H7 (cell line): ENCODE data around the gene MCM5. TPM values are rescaled to one million over a fixed set of nuclear protein-coding genes. Genes with fewer than 3 reads are reported as not detected.
"Not testable (repeated sequence)": the region's sequence is repeated elsewhere in the genome, so short reads cannot be mapped to it uniquely, and the experiment has no call there.

ENCODE experiments used
- DNase-seq: peaks from one replicate; pipeline ENCODE4 v3.0.0; 2012
- H3K27me3 ChIP-seq: 2 replicates; pipeline ENCODE4 v1.6.0; 2011; ENCODE audit warnings: mild to moderate bottlenecking, low read length; ENCODE audit not compliant: control insufficient read depth, insufficient read depth
- H3K36me3 ChIP-seq: replicated peaks from 2 replicates; pipeline ENCODE4 v1.5.1; 2011; ENCODE audit warnings: low read length; ENCODE audit not compliant: control insufficient read depth, insufficient read depth
- H3K4me3 ChIP-seq: 2 replicates; pipeline ENCODE4 v1.5.1; 2011; ENCODE audit warnings: low read depth, mild to moderate bottlenecking, control low read depth, low read length, moderate library complexity; ENCODE audit not compliant: insufficient read depth
- total RNA-seq: library from RNA; depleted of rRNA; stranded (reverse); fragments of >200 nt; shearing (Covaris generic); gene quantifications from 2 replicates; pipeline ENCODE4 v1.2.3, GENCODE V29; 2014; rRNA removed

The MCM5 gene
- total RNA-seq, 1 experiment from 2014 or later = 322 TPM

DNA sequence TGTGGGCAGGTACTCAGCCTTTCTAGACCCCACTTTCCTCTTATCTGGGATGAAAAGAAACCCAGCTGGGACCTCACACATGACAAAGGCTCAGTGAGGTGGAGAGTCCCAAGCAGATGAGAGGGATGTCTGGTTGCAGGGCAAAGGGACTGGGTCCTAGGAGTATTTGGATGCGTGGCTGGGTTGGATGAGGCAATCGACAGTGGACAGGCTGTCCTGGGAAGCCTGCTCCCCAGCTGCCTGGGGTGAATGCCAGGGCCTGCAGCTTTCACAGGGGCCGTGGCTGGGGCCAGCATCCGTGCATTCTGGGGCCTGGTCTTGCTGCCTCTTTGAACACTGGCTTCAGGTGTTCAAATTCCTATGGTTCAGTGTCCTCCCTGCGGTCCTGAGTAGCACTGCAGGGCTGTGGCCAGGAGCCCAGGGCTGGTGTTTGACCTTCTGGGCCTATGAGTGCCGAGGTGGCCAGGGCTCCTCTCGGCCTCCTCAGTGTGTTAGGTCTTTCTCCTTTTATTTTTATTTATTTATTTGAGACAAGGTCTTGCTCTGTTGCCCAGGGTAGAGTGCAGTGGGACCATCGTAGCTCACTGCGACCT, 65.3 kb downstream of the MCM5 start:
- peak; percentile 39 for DNase-seq
- no peaks in the 10 kb centered on the region for H3K36me3 ChIP-seq
- H3K4me3 ChIP-seq = no peak overlapping the region
- no peaks in the 10 kb centered on the region; the same call in 1 of the 2 replicates for H3K27me3 ChIP-seq

GRCh38 chr22:35467681-35468434, 67.9 kb downstream of the MCM5 start:
- H3K36me3 ChIP-seq = peaks cover 2% of the 10 kb centered on the region; the same call in 1 of the 2 replicates
- DNase-seq = peak; percentile 79
- no peaks in the 10 kb centered on the region for H3K27me3 ChIP-seq
- no peak overlapping the region for H3K4me3 ChIP-seq

- DNase-seq = no peak
- Histone ChIP-seq H3K4me3 (no peak overlapping the region), H3K27me3 (no peaks in the 10 kb centered on the region), H3K36me3 (peaks cover 2% of the 10 kb centered on the region; the same call in 1 of the 2 replicates)
Observed at GRCh38 chr22:35470903-35471321, 71.0 kb downstream of the MCM5 start.

- H3K27me3 ChIP-seq, H3K4me3 ChIP-seq, DNase-seq, H3K36me3 ChIP-seq: not testable (repeated sequence)
Observed at GRCh38 chr22:35471566-35471965, 71.6 kb downstream of the MCM5 start.

DNA sequence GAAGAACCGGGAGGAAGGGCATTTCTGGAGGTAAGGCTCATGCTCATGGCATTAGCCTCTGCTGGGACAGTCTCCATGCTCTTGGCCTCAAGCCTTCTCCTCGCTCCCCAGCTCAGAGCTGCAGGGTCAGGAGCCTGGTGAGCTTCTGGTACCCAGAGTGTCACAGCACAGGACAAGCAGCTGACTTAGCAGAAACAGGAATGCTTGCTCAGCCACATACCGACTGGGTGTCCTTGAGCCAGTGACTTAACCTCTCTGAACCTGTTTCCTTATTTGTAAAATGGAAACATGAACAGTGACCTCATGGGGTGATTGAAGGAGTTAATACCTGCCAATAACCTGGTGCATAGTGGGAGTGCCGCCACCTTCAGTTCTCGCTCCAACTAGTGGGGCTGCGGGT, 72.5 kb downstream of the MCM5 start:
- DNase-seq = no peak
- Histone ChIP-seq H3K27me3 (no peaks in the 10 kb centered on the region), H3K36me3 (peaks cover 2% of the 10 kb centered on the region; the same call in 1 of the 2 replicates), H3K4me3 (no peak overlapping the region)

DNA sequence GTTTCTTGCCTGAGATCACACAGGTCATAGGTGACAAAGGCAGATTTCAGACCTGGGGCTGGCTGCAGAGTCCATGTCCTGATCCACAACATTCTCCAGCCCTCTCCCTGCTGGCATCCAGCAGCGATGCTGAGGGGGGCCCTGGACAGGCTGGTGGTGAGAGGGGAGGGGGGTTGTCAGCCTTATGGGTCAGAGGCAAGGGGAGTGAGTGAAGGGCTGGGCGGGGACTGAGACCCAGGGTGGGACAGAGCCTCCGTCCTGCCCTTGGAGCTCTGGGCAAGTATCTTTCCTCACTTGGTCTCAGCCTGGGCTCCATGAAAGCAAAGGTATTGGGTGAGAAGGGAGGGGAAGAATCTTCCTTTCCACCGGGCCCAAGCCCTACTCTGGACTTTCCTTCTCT, 74.0 kb downstream of the MCM5 start:
- H3K27me3 ChIP-seq = no peaks in the 10 kb centered on the region
- H3K36me3 ChIP-seq = peaks cover 2% of the 10 kb centered on the region; the same call in 1 of the 2 replicates
- no peak overlapping the region for H3K4me3 ChIP-seq
- DNase-seq = no peak

Other genes starting within 250 kb of the MCM5 start
- 17.1 and 22.1 TPM in 2 replicates for gene HMGXB4, start 142.6 kb upstream of the MCM5 start, total RNA-seq
- 27.1 and 28.1 TPM in 2 replicates for gene TOM1, start 100.2 kb upstream of the MCM5 start, total RNA-seq
- 8.3 and 20.6 TPM in 2 replicates for gene HMOX1, start 19.0 kb upstream of the MCM5 start, total RNA-seq
- gene RASD2, start 140.7 kb downstream of the MCM5 start, total RNA-seq = 0.76 and 1.3 TPM in 2 replicates
- 0.35 and 0.70 TPM in 2 replicates for gene MB, start 217.2 kb downstream of the MCM5 start, total RNA-seq
- gene APOL6, start 248.3 kb downstream of the MCM5 start, total RNA-seq = 0.03 and 0.07 TPM in 2 replicates